DOHH2 (cell line): ENCODE data around the gene IYD.

Experiments used
- CTCF ChIP-seq: fragments of 200-600 bp; sonication (generic); IDR thresholded peaks from one replicate; pipeline ENCODE4 v1.5.1; 2014; ENCODE audit warnings: antibody characterized with exemption, mild to moderate bottlenecking, low read depth, low read length; ENCODE audit not compliant: poor library complexity, severe bottlenecking
- EZH2phosphoT487 ChIP-seq: fragments of 200-600 bp; sonication (generic); IDR thresholded peaks from 2 replicates; pipeline ENCODE4 v1.6.1; 2017; ENCODE audit warnings: borderline replicate concordance, mild to moderate bottlenecking, antibody characterized with exemption, low read length, moderate library complexity, mixed read lengths

GRCh38 chr6:150354754-150355571 lies 13.8 kb upstream of the IYD start:
- no peak for TF ChIP-seq CTCF
- no peak for TF ChIP-seq EZH2phosphoT487
